Right lung (tissue), 5 donors: ENCODE data around the gene TIMM13. TPM values are rescaled to one million over a fixed set of nuclear protein-coding genes. Genes with fewer than 3 reads are reported as not detected.
"Not testable (repeated sequence)": the region's sequence is repeated elsewhere in the genome, so short reads cannot be mapped to it uniquely, and the experiment has no call there.

Source experiments
- DNase-seq, 2 donors: peaks; one replicate each; pipeline ENCODE4 v3.0.0-alpha.2; 2013
- polyA plus RNA-seq, 5 donors: library from polyadenylated mRNA; unstranded; fragments of 120-200 nt; gene quantifications; one replicate each; pipeline versions ENCODE4 v1.2.1 to v1.2.3, GENCODE V29; 2013; ENCODE audit warnings: inconsistent platforms in 1 of 5, low replicate concordance in 1 of 5; ENCODE audit not compliant: insufficient read length in 5 of 5, insufficient read depth in 1 of 5

The TIMM13 gene
- polyA plus RNA-seq, 5 donors, result 48.1 to 108 (median 65.5) TPM

DNA sequence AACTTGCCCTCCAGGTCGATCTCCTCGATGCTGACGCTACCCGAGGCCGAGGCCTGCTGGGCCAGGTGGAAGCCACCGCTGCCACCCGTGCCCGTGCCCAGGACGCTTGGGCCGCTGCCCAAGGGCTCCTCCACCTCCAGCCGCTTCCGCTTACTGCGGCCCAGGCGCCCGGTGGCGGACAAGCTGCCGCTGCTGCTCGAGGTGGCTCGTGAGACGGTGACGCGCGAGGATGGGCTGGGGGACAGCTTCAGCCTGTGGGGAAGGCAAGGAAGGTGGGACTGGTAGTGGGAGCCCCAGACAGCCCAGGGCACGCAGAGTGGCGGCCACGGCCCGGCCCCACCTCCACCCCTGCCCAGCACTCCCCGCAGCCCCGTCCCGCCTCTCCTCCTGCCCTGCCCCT is 6.5 kb upstream of the TIMM13 start:
- DNase-seq, result no peak

DNA sequence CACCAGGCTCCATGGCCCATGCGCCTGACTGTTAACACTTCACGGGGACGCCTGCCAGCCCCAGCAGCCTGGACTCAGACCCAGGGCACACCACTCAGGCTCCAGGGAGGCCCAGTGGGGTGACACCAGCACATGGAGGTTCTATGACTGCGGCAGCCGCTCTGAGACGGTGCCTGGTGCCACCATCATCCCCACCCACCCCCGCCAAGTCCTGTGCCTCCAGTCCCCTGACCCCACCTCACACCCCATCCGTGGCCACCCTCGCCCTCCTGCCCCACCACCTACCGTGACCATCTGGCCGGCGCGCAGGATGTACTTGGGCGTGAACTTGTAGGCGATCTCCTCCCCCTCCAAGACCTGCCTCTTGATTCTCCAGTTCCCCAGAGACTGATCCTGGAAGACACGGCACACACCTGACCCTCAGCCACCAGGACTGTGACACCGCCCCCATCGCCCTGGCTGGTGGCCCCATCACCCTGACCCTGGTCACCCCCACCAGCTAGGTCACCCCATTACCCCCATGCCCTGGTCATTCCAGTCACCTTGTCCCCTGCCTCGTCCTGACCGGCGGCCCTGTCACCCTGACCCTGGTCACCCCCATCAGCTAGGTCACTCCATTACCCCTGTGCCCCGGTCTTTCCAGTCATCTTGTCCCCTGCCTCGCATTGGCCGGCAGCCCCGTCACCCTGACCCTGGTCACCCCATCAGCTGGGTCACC is 4.9 kb upstream of the TIMM13 start:
- DNase-seq, result no peak

DNA sequence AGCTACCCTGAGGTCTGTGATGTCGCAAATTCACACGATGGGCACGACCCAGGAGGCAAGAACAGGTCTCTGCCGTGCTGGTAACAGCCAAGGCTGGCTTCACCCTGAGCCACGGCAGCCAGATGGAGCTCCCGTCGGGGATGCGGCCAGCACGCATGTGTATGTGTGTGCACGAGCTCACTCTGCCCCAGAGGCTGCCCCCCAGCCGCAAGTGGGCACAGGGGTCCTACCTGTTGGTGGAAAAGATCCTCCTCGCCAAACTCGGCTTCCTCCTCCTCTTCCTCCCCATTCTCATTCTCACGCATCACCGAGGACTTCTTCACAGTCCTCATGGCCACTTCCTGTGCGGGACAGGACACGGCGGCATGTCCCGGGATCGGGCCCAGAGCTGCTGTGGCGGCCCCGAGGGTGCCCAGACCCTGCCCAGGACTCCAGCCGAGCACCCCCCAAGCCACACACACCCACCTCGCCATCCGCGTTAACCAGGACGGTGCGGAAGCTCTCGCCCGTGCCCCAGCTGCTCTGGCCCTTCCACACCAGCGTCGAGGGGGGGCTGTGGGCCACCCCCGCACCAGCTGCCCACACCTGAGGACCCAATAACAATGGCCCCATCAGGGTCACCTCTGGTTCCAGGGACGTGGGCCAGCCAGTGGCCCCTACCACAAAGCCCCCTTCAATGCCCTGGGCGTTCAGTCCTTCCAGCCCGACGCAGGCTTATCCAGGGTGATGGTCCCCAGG is 4.1 kb upstream of the TIMM13 start:
- no peak for DNase-seq

DNA sequence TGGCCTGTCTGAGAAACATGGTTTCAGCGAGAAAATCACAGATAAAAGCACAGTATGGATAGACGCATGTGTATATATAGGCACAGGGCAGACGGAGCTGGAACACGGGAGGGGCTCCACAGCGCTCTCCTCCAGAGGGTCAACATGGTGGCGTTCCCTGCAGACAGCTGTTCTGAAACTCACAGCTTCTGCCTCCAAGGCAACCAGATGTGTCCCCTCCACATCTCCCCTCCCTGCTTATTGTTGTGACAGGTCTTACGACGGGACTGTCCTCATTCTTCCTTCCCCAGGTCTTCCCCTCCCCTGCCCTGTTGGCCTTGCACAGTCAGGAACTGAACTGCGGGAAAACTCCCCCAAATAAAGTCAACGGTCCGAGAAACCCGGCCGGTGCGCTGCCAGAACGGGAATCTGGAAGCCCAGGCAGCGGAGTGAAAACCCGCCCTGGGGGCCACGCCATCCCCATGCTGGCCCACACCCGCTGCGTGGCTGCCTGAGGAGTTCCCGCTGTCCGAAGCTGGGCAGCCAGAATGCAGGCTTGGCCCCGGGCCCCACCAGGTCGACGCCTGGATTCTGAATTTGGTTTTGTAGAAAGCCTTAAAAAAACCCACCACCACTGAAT is 2.6 kb upstream of the TIMM13 start:
- no peak for DNase-seq

DNA sequence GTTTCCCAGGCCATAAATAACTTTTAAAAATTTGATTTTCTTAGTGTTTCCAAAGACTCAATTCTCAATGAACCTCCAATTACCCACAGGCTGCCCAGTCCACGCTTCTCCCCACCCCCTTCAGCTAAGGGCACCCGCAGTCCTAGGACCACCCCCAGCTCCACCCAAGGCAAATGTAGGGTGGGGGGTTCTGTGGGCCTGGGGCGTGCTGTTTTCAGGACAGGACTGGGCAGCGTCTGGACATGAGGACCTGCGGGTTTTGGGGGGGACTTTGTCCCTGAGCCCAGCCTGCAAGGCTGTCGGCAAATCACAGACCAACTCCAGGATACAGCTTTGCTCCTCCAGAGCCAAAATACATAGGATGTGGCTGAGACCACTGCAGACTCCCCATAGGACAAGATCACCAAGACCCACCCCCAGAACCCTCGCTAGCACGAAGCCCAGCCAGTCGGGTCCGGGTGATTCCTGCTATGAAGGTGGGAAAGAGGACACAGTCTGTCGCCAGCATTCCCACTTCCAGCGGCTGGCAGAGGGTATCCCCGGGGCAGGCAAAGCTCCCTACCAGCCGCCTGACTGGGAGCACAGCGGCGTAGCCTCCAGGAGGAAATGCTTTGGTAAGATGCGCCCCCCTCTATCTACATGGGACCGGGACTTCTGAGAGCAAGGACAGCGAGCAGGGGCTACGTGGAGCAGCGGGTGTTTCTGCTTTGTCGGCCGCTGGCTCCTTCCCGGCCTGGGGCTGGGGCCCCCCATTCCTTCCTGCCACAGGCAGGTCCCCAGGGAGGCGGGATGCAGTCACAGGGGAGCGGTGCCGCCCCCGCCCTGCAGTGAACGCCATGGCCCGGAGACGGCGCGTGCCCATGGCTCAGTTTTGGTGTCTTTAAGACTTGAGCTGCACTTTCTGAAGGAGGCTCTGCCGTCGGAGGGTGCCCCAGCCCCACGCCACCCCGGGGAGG is 1.6 kb upstream of the TIMM13 start:
- DNase-seq, result no peak

DNA sequence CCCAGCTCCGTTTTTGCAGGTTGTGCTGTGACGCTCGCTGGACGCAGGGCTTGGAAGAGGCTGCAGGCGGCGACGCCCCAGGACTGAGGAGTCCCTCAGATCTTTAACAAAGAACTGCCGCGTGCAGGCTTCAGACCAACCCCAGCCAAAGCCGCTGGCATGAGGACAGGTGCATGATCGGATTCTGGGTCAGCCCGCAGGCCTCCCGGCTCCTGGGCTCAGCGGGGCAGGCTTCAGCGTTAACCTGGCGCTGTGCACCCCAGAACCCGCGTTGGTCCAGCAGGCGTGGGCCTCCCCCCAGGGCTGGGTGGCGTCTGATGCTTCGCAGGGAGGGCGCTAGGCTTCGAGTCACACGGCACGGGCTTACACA is 920 bp upstream of the TIMM13 start:
- DNase-seq, result no peak

DNA sequence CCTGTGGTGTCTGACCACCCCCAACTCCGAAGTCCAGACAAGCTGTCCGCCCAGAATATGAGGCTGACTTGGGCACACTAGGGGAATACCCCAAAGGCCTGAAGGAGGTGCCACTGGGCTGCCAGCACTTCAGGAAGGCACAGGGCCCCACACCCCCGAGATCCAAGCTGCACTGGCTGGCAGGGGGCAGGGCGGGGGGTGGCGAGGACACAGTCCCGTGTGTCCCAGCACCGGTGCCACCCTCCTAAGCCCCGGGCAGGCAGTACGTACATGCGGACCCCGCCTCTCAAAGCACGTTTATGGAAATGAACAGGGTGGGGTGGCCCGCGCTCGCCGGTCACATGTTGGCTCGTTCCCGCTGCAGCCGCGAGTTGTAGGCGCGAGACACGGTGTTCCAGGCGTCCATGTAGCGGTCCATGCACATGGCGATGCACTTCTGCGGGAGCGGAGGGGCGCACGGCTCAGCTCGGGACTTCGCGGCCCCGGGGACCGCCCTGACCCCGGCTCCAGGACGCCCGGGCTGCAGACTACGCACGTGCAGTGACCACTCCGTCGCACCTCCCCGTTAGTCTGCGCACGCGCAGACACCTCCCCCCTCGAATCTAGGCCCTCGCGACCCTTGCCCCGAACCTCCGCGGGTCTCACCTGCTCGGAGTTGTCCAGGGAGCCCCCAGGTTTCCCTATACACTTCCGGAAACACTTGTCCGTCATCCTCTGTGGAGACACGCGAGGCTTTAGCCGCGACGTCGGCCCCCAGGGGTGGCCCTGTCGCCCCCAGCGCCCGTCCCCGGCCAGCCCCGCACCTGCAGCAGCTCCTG is 566 bp downstream of the TIMM13 start:
- DNase-seq, result peak; percentile 8 to 26

DNA sequence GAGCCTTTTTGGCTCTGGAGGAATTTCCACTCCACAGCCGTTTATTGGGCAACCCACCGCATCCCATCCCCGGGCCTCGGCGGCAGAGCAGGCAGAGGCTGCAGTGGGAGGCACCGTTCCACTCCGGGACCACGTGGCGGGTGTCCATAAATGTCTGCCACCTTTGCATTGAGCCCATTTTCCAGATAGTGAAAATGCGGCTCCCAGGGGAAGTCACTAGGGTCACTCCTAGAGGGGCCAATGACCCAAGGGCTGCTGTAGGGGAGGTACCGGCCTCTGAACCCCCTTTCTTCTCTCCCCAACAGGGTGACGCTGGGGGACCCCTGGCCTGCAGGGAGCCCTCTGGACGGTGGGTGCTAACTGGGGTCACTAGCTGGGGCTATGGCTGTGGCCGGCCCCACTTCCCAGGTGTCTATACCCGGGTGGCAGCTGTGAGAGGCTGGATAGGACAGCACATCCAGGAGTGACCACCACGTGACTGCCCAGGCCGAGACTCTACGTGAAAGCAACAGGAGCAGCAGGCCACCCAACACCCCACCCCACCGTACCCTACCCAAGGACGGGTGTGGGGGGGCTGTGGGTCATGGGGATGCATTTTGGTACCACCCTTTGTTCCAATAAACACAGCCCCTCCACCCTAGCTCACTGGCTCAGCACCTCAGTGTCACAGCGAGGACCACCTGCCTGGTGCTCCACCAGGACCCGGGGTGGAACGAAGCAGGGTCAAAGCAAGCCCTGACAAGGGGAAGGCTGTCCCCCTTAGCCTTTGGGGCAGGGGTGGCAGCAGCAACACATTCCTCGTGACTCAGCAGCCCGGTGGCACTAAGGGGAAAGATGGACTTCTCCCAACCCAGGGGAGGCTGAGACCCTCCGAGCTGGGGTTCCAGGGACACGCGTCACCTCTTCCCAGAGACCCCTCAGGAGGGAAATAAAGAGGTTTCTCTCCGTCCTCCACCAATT is 1.5 kb downstream of the TIMM13 start:
- DNase-seq, result no peak

DNA sequence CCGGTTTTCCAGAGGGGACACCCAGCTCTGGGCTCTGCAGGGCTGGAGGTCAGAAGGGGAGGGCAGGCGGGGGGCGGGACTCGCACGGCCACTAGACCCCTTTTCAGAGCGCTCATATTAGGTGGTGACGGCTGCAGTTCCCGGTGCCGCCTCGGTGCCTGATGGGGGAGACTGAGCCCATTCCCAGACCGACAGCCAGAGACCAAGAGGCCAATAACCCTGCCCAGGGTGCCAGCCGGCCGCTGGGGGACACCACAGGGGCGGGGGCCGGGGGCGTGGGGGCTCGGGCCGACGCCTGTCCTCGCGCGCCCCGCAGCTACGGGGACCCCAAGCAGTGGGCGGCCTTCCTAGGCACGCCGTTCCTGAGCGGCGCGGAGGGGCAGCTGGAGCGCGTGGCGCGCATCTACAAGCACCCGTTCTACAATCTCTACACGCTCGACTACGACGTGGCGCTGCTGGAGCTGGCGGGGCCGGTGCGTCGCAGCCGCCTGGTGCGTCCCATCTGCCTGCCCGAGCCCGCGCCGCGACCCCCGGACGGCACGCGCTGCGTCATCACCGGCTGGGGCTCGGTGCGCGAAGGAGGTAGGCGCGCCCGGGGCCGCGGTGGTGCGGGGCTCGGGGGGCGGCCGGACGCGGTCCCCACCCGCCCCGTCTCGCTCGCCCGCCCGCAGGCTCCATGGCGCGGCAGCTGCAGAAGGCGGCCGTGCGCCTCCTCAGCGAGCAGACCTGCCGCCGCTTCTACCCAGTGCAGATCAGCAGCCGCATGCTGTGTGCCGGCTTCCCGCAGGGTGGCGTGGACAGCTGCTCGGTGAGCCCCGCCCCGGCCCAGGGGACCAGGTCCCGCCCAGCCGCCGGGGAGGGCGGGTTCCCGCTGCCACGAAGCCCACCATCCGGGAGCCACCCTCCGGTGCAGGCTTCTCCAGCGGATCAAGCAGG is 2.4 kb downstream of the TIMM13 start:
- DNase-seq, result no peak

DNA sequence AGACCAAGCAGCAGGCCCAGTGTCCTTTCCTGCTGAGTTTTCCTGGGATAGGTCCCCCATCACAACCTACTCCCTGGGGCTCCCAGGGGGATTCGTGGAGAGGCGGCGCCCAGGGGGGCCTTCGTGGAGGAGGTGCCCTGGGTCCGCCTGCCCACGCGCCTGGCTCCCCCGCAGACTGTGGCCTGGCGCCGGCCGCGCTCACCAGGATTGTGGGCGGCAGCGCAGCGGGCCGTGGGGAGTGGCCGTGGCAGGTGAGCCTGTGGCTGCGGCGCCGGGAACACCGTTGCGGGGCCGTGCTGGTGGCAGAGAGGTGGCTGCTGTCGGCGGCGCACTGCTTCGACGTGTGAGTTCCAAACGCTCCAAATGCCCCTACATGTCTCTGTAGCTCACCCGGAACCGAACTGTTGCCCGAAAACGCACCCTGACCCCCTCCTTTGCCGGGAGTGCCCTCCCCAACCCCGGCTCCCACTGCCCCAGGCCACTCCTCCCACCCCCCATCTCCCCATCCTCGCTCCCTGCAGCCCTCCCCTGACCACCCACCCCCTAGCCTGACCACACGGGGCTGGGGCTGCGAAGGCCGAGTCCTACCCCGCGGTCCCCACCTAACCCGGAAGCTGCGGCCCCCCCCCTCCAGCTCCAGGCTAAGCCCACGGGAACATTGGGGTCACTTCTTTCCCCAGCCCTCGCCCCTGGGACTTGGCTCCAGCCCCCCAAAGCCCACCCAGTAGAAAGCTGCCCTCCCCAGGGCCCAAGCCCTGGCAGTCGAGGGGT is 3.3 kb downstream of the TIMM13 start:
- no peak for DNase-seq

DNA sequence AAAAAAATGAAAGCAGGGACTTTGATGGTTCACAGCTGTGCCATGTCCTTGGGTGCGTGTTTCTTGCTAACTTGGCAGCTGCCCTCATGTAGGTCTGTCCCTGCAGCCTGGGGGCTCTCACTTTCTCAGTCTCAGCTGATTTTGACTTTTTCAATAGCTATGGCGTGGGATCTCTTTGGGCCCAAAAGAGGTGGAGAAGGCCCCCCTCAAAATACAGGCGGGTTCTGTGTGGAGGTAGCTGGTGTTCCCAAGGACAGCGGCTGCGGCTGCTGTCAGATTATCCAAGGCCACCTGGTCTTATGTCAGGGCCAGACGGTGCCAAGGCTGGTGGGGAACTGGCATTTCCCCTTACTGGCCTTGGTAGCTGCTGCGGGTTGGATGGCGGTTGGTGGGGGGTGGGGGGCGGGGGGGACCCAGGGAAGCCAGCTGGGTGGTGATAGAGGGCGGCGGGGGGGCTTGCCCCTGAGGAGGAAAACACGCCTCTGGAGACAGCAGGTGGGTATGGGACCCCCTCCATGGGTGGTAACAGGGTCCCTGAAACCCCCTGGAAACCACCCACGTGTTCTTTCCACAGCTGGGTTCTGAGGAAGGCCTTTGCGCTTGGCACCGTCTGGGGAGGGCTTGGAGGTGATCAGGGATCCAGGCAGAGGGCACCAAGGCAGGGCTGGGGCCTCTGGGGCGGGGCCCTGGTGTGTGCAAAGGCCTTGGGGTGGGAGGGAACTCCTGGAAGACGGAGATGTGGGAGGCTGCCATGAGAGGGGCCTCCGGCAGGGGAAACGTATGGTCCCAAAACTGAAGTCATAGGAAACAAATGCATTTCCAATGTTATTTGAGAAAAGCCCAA is 4.1 kb downstream of the TIMM13 start:
- peak; percentile 45 to 52 for DNase-seq

DNA sequence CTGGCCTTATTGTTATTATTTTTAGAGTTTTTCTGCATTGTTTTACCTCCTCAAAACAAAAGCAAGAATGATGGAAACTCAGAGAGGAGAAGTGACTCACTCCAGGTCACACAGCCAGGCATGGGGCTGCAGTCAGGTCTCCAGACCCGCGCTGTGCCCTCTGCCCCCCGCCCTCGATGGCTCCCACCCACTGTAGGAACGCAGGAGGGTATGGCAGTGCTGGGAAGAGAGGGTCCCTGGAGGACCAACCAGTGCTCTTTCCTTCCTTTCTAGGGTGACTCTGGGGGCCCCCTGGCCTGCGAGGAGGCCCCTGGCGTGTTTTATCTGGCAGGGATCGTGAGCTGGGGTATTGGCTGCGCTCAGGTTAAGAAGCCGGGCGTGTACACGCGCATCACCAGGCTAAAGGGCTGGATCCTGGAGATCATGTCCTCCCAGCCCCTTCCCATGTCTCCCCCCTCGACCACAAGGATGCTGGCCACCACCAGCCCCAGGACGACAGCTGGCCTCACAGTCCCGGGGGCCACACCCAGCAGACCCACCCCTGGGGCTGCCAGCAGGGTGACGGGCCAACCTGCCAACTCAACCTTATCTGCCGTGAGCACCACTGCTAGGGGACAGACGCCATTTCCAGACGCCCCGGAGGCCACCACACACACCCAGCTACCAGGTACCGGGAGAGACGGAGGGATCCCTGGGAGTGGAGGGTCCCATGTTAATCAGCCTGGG is 5.6 kb downstream of the TIMM13 start:
- no peak for DNase-seq

DNA sequence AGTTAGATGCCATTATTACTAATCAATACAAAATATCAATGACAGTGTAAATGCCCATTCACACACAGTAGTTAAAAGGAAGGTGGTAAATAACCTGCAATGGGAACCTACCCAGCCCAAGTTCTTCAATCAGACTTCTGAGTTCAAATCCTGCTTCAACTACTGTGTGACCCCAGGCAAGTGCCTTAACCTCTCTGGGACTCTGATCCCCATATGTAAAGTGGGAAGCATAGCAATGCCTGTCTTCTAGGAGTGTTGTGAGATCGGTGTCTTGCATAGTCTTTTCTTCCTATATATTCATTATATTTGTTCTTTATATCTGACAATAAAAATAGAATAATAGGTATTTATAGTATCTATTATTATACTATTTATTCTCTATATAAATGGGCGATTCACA is 6.9 kb downstream of the TIMM13 start:
- DNase-seq, result no peak

DNA sequence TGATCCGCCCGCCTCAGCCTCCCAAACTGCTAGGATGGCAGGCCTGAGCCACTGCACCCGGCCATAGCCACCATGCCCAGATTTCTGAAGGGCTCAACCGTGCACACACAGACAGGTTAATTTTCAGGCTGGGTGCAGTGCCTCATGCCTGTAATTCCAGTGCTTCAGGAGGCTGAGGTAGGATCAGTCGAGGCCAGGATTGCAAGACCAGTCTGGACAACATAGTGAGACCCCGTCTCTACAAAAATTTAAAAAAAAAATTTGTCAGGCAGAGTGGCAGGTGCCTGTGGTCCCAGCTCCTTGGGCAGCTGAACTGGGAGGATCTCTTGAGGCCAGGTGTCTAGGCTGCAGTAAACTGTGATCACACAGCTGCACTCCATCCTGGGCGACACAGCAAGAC is 7.6 kb downstream of the TIMM13 start:
- DNase-seq, result no peak

DNA sequence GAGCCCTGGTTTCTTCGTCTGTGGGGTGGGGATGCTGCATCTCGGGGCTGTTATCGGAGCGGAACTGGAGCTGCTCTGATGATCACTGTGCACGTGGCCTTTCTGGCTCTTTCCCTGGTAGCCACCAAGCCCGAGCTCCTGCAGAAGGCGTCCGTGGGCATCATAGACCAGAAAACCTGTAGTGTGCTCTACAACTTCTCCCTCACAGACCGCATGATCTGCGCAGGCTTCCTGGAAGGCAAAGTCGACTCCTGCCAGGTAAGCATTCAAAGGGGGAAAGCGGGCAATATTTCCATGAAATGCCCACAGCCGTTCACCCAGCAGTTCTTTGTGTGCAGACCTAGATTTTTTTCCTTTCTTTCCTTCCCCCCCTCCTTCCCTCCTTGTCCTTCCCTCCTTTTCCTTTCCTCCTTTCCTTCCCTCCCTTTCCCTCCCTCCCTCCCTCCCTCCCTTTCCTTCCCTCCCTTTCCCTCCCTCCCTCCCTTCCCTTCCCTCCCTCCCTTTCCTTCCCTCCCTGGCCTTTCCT is 9.4 kb downstream of the TIMM13 start:
- DNase-seq, result no peak

DNA sequence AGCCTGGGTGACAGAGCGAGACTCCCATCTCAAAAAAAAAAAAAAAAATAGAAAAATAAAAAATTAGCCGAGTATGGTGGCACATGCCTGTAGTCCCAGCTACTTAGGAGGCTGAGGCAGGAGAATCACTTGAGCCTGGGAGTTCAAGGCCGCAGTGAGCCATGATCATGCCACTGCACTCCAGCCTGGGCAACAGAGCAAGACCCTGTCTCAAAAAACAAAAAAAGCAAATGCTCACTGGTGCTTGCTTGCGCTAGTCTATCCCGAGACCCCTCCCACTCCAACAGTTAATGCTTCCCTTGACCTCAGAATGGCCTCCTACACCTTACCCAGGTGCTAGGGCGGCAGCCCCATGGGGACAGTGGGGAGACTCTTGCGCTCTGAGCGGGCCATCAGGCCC is 9.9 kb downstream of the TIMM13 start:
- not testable (repeated sequence) for DNase-seq
